PC-9 (cell line): ENCODE results near the gene MRPS23.

ENCODE experiments used
- EZH2 ChIP-seq: fragments of 200-600 bp; sonication (generic); IDR thresholded peaks from 2 replicates; pipeline ENCODE4 v1.8.0; 2017; ENCODE audit warnings: antibody characterized with exemption, low read depth
- TF ChIP-seq, protein P1 (sequence below): fragments of 200-600 bp; sonication (generic); conservative IDR thresholded peaks from 2 replicates; pipeline ENCODE4 v1.6.1; 2017; ENCODE audit warnings: mixed run types, antibody characterized with exemption, mild to moderate bottlenecking, moderate library complexity

DNA sequence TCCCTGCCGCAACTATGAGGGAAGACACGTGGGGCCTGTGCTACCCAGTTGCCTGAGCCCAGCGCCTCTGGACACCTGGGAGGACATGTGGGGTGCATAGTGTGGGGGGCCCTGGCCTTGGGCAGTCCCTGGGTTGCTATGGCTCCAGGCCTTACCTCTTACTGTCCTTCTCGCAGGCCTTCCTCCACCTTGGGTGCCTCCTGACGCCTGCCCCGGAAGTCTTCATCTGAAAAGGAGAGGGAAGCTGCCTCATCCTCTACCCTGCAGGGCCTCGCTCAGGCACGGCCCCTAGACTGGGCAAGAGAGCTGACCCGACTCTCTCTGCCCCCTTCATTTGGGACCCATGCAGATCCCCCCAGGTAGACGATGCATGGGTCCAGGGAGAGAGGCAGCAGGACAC, 16.5 kb upstream of the MRPS23 start:
- TF ChIP-seq, protein P1, sequence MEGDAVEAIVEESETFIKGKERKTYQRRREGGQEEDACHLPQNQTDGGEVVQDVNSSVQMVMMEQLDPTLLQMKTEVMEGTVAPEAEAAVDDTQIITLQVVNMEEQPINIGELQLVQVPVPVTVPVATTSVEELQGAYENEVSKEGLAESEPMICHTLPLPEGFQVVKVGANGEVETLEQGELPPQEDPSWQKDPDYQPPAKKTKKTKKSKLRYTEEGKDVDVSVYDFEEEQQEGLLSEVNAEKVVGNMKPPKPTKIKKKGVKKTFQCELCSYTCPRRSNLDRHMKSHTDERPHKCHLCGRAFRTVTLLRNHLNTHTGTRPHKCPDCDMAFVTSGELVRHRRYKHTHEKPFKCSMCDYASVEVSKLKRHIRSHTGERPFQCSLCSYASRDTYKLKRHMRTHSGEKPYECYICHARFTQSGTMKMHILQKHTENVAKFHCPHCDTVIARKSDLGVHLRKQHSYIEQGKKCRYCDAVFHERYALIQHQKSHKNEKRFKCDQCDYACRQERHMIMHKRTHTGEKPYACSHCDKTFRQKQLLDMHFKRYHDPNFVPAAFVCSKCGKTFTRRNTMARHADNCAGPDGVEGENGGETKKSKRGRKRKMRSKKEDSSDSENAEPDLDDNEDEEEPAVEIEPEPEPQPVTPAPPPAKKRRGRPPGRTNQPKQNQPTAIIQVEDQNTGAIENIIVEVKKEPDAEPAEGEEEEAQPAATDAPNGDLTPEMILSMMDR = no peak
- TF ChIP-seq EZH2 = no peak
